Lung (tissue), 16 donors: ENCODE measurements around the gene KLHDC7B. TPM values are rescaled to one million over a fixed set of nuclear protein-coding genes. Genes with fewer than 3 reads are reported as not detected.

Experiments used
- ATAC-seq: fragments of 200-7000 bp; cut with Tn5 transposase; one replicate; pipeline ENCODE4 v1.9.1; 2020; ENCODE audit warnings: moderate number of reproducible peaks; ENCODE audit not compliant: insufficient read depth, low FRiP score
- DNase-seq, 3 donors: peaks; one replicate each; pipeline ENCODE4 v3.0.0-alpha.2; 2013 to 2017
- H3K27ac ChIP-seq, 2 donors: one replicate each; pipeline ENCODE4 v1.5.1; 2013; ENCODE audit warnings: mild to moderate bottlenecking in 2 of 2, moderate library complexity in 2 of 2, control low read depth in 1 of 2, inconsistent platforms in 1 of 2, low read depth in 1 of 2, low read length in 1 of 2
- H3K27me3 ChIP-seq, 3 donors: one replicate each; pipeline ENCODE4 v1.5.1; 2013; ENCODE audit warnings: low read length in 2 of 3; ENCODE audit not compliant: control insufficient read depth in 3 of 3, insufficient read depth in 3 of 3
- H3K36me3 ChIP-seq, 4 donors: one replicate each; pipeline ENCODE4 v1.5.1; 2013; ENCODE audit warnings: low read length in 4 of 4, mild to moderate bottlenecking in 1 of 4, moderate library complexity in 1 of 4; ENCODE audit not compliant: control insufficient read depth in 4 of 4, insufficient read depth in 4 of 4
- H3K4me1 ChIP-seq, 5 donors: one replicate each; pipeline ENCODE4 v1.5.1; 2013; ENCODE audit warnings: low read length in 5 of 5, mild to moderate bottlenecking in 2 of 5, moderate library complexity in 1 of 5; ENCODE audit not compliant: control insufficient read depth in 5 of 5, insufficient read depth in 5 of 5
- H3K4me3 ChIP-seq: one replicate; pipeline ENCODE4 v1.5.1; 2013; ENCODE audit warnings: mild to moderate bottlenecking, control low read depth, moderate library complexity
- H3K9ac ChIP-seq, 2 donors: one replicate each; pipeline ENCODE4 v1.5.1; 2013; ENCODE audit warnings: low read length in 2 of 2, control low read depth in 1 of 2; ENCODE audit not compliant: insufficient read depth in 1 of 2
- H3K9me3 ChIP-seq, 4 donors: one replicate each; pipeline ENCODE4 v1.5.1; 2013; ENCODE audit warnings: low read length in 3 of 4, mild to moderate bottlenecking in 1 of 4, moderate library complexity in 1 of 4; ENCODE audit not compliant: control insufficient read depth in 4 of 4, insufficient read depth in 3 of 4
- WGBS, 2 donors: extraction: QIAGEN DNeasy Blood & Tissue Kit; methylation state at CpG; one replicate each; pipeline ENCODE4 v1.1.7; 2013; 5-methylcytosine and 5-hydroxymethylcytosine counted together
- long read RNA-seq, 5 donors: transcript quantifications; one replicate each; lab custom pipeline, GENCODE V29; 2026
- polyA plus RNA-seq, 2 donors: library from polyadenylated mRNA; stranded (reverse); fragments of 200-250 nt; gene quantifications; one replicate each; pipeline ENCODE4 v1.2.1, GENCODE V29; 2013
- total RNA-seq, 2 donors: library from RNA; depleted of rRNA in 1 of 2; stranded (reverse); fragments of >200 nt in 1 of 2; gene quantifications; one replicate each; pipeline ENCODE4 v1.2.1, GENCODE V29; 2014 to 2021
- TF ChIP-seq, protein P1 (sequence below): IDR thresholded peaks from 2 replicates; pipeline ENCODE4 v1.5.1; 2012; ENCODE audit warnings: mild to moderate bottlenecking; ENCODE audit errors: control extremely low read depth, extremely low read depth
- donor health status: control.
- donor health status: control.
- donor health status: Bipolar disorder and iron deficiency.
- donor health status: healthy.
- donor health status: DM: yes; HTN: yes; CAD: no.

Gene KLHDC7B
- total RNA-seq (1 to 10 TPM in 1 of 2 donors, under 1 TPM in 1; 0.85 to 1.0 TPM), polyA plus RNA-seq (1 to 10 TPM in 1 of 2 donors, under 1 TPM in 1; 0.39 to 1.6 TPM)
- long read RNA-seq, donor 1 = 0 reads
- long read RNA-seq, donor 2 = 0 reads
- long read RNA-seq, donor 3, partial matches to known transcripts = 0 of 2 reads
- long read RNA-seq, donor 3, other reads (novel, unspliced or antisense) = 0 of 2 reads
- long read RNA-seq, donor 4, partial matches to known transcripts = 0 of 1 reads
- long read RNA-seq, donor 4, other reads (novel, unspliced or antisense) = 0 of 1 reads
- long read RNA-seq, donor 5, partial matches to known transcripts = 0 of 1 reads
- long read RNA-seq, donor 5, other reads (novel, unspliced or antisense) = 0 of 1 reads

GRCh38 chr22:50545522-50546325 is at the start of gene KLHDC7B:
TSS of gene KLHDC7B (plus strand) at chr22:50545899. CDS start at chr22:50546244, 345 bp downstream.
- DNase-seq = no peak
- Histone ChIP-seq H3K36me3 (no peaks in the 10 kb centered on the region), H3K9ac (no peak within 1 kb of the TSS), H3K9me3 (no peaks in the 10 kb centered on the region), H3K27ac (peak within 1 kb of the TSS in 1 of 2 donors; percentile 78), H3K4me3 (no peak within 1 kb of the TSS), H3K4me1 (peaks cover 0 to 22% (median 0%) of the 10 kb centered on the region in 5 donors), H3K27me3 (peaks cover 4 to 47% (median 33%) of the 10 kb centered on the region in 3 donors)
- TF ChIP-seq, protein P1, sequence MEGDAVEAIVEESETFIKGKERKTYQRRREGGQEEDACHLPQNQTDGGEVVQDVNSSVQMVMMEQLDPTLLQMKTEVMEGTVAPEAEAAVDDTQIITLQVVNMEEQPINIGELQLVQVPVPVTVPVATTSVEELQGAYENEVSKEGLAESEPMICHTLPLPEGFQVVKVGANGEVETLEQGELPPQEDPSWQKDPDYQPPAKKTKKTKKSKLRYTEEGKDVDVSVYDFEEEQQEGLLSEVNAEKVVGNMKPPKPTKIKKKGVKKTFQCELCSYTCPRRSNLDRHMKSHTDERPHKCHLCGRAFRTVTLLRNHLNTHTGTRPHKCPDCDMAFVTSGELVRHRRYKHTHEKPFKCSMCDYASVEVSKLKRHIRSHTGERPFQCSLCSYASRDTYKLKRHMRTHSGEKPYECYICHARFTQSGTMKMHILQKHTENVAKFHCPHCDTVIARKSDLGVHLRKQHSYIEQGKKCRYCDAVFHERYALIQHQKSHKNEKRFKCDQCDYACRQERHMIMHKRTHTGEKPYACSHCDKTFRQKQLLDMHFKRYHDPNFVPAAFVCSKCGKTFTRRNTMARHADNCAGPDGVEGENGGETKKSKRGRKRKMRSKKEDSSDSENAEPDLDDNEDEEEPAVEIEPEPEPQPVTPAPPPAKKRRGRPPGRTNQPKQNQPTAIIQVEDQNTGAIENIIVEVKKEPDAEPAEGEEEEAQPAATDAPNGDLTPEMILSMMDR = no peak
- no peak for ATAC-seq
- WGBS, 2 donors = 55 to 72% methylated on average over 10 of the region's 10 CpGs

DNA sequence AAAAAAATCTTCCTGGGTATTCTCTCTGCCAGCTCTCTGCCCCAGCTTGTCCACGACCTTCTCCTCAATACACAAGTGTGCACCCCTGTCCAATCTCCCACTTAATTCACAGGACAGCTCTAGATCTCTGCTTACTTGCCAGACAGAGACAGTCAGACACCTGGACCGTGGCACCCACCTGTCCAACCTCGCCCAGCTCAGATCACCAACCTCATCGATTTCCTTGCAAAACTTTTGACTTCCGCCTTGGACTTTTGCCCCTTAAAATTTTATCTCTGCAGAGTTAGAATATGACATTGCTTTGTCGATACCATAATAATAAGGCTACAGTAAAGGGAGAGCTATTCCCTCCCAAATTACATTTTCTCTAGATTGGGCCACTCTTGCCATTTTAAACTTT is 48.6 kb upstream of the KLHDC7B start:
- H3K36me3 ChIP-seq = peaks cover 0 to under 1% (median under 1%) of the 10 kb centered on the region in 4 donors
- no peaks in the 10 kb centered on the region for H3K27me3 ChIP-seq
- no peaks in the 10 kb centered on the region for H3K9me3 ChIP-seq
- H3K27ac ChIP-seq = no peak overlapping the region
- H3K4me3 ChIP-seq = no peak overlapping the region
- DNase-seq (no peak), ATAC-seq (no peak)
- H3K9ac ChIP-seq = no peak overlapping the region
- TF ChIP-seq, protein P1 = no peak
- WGBS, 2 donors = 86% methylated on average over 6 of the region's 6 CpGs
- H3K4me1 ChIP-seq = no peaks in the 10 kb centered on the region

DNA sequence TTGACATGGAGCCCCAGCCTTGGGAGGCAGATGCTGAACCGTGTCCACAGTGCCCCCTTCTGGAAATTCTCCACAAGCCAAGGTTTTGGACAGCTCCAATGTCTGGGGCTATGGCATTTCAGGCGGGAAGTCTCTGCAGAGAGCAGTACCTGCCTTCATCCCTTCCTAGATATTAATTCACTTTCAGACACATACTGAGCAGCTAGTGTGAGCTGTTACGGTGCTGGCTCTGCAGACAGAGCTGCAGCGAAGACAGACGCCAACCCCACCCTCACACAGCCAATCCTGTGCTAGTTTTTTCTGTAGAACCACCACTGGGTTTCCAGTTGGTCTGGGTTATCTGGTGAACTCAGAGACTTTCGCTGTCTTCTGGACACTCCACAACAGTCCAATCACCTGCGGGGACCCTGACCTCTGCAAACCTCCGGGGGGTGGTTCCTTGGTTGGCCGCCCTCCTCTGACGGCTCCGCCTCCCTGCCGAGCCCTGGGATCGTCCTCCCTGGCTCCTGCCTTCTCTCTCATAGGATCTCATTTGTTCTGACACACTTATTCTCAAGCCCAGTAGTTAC is 47.3 kb upstream of the KLHDC7B start:
- Histone ChIP-seq H3K27ac (no peak overlapping the region), H3K27me3 (no peaks in the 10 kb centered on the region), H3K36me3 (peaks cover 0 to 12% (median 4%) of the 10 kb centered on the region in 4 donors), H3K9ac (no peak overlapping the region), H3K9me3 (no peaks in the 10 kb centered on the region), H3K4me3 (no peak overlapping the region), H3K4me1 (no peaks in the 10 kb centered on the region)
- TF ChIP-seq, protein P1 = peak; percentile 78
- WGBS, 2 donors = 11 to 18% methylated on average over 13 of the region's 13 CpGs
- ATAC-seq = peak; percentile 81
- DNase-seq = peak; percentile 53 to 64 (median 62)
